ENCODE results near the gene PKM. TPM values are rescaled to one million over a fixed set of nuclear protein-coding genes. Genes with fewer than 3 reads are reported as not detected.

The PKM gene
- total and polyA plus RNA-seq, 9 of the 15 experiments (the other 6 are each of a cell fraction or from before 2014, with no cell fraction given) = 140 to 825 (median 383) TPM

GRCh38 chr15:72252663-72253299 is 21.8 kb upstream of the PKM start:
- DNase-seq (ENCODE audit: extremely low read depth in 1 of 4, low spot score in 3 of 4) = no peak
- POLR2A ChIA-PET = interaction anchor here (0.8 kb wide), 1 partner anchor 9 kb away, joined by 3 read pairs; no protein-coding TSS in a partner anchor
- ATAC-seq = no peak
- no peak overlapping the region for H3K9ac ChIP-seq (ENCODE audit: insufficient read depth in 1 of 2, low read depth in 2 of 2, low read length in 2 of 2)
- no peaks in the 10 kb centered on the region for H3K4me1 ChIP-seq (replicated peaks in 1 of 2; ENCODE audit: control insufficient read depth in 2 of 2, insufficient read depth in 2 of 2, low read length in 2 of 2)
- H3K4me2 ChIP-seq (ENCODE audit: insufficient read depth, low read length) = no peak overlapping the region
- WGBS (ENCODE audit: insufficient coverage, low coverage, missing lambda C conversion rate) = 97% methylated on average over 7 of the region's 10 CpGs
- H3K27ac ChIP-seq (ENCODE audit: extremely low read depth, low read depth, low read length) = no peak overlapping the region
- no peak overlapping the region for H3K4me3 ChIP-seq
- intact Hi-C loops (cut with micrococcal nuclease) (no loop called here), in situ Hi-C loops (cut with MboI) (no loop called here)
- H3K27me3 ChIP-seq (ENCODE audit: control insufficient read depth in 2 of 2, insufficient read depth in 2 of 2, low read length in 2 of 2) = no peaks in the 10 kb centered on the region
- H3K79me2 ChIP-seq (ENCODE audit: control insufficient read depth, insufficient read depth, low read length) = no peaks in the 10 kb centered on the region
- CTCF ChIA-PET (ENCODE audit: low intra/inter-chr PET ratio) = no interaction called here
- BruUV-seq (replicated peaks) = no TSS peak
- peaks cover 91% of the 10 kb centered on the region for H3K36me3 ChIP-seq (ENCODE audit: control insufficient read depth, insufficient read depth, low read length)
- no peaks in the 10 kb centered on the region for H4K20me1 ChIP-seq (replicated peaks; ENCODE audit: control insufficient read depth, insufficient read depth, low read length)
- H3K9me1 ChIP-seq (ENCODE audit: control insufficient read depth, insufficient read depth, low read length) = no peaks in the 10 kb centered on the region
- H2AFZ ChIP-seq (ENCODE audit: low read depth, low read length) = no peak overlapping the region
- H3K9me3 ChIP-seq (replicated peaks; ENCODE audit: control insufficient read depth, insufficient read depth, low read depth, low read length) = no peaks in the 10 kb centered on the region
- TF ChIP-seq ZNF121 (CRISPR knock-in tag; conservative IDR thresholded peaks at IDR 0.05) = peak; percentile 56
- no peak for TF ChIP-seq CEBPG (CRISPR knock-in tag; IDR thresholded peaks at IDR 0.05)
- TF ChIP-seq CEBPG (tag; conservative IDR thresholded peaks at IDR 0.05 in 1 of 2, IDR thresholded peaks at IDR 0.05 in 1 of 2) = peak in 1 of 2 experiments; percentile 69; a peak in 2 of 4 replicates
- no peak for TF ChIP-seq ZNF583 (CRISPR knock-in tag; IDR thresholded peaks at IDR 0.05)
- TF ChIP-seq DIDO1 (tag; IDR thresholded peaks at IDR 0.05; ENCODE audit: low read depth) = no peak
- no peak for TF ChIP-seq NR3C1 (CRISPR knock-in tag; IDR thresholded peaks at IDR 0.05)
- peak; percentile 70 for TF ChIP-seq CEBPB (tag; IDR thresholded peaks at IDR 0.05)
- no peak for FAIRE-seq
